Panc1 (cell line): Measurements from ENCODE around the gene ESRRA.
"Not testable (repeated sequence)": the region's sequence is repeated elsewhere in the genome, so short reads cannot be mapped to it uniquely, and the experiment has no call there.

ENCODE experiments used
- CTCF ChIP-seq: fragments of 450-650 bp; IDR thresholded peaks from 2 replicates; pipeline ENCODE4 v1.5.1; 2017; ENCODE audit warnings: mild to moderate bottlenecking
- REST ChIP-seq, 2 experiments: IDR thresholded peaks; 2 replicates each; pipeline ENCODE4 v1.6.1; 2011 to 2012; ENCODE audit warnings: low read depth in 2 of 2, control low read depth in 1 of 2, low read length in 1 of 2, mild to moderate bottlenecking in 1 of 2, moderate library complexity in 1 of 2; ENCODE audit not compliant: insufficient read depth in 1 of 2

GRCh38 chr11:64307795-64308194 is 2.5 kb downstream of the ESRRA start:
- not testable (repeated sequence) for TF ChIP-seq CTCF; REST (IDR thresholded peaks at IDR 0.05; ENCODE audit: insufficient read depth in 1 of 2, low read depth in 2 of 2, low read length in 1 of 2)
